Hypothalamus (tissue), 51 donors: ENCODE data around the gene ATG4D.
"Not testable (repeated sequence)": the region's sequence is repeated elsewhere in the genome, so short reads cannot be mapped to it uniquely, and the experiment has no call there.

Experiments
- DNase-seq, 51 donors: peaks; one replicate each; lab custom pipeline; 2025; lab: John Stamatoyannopoulos, UW

The ATG4D gene

DNA sequence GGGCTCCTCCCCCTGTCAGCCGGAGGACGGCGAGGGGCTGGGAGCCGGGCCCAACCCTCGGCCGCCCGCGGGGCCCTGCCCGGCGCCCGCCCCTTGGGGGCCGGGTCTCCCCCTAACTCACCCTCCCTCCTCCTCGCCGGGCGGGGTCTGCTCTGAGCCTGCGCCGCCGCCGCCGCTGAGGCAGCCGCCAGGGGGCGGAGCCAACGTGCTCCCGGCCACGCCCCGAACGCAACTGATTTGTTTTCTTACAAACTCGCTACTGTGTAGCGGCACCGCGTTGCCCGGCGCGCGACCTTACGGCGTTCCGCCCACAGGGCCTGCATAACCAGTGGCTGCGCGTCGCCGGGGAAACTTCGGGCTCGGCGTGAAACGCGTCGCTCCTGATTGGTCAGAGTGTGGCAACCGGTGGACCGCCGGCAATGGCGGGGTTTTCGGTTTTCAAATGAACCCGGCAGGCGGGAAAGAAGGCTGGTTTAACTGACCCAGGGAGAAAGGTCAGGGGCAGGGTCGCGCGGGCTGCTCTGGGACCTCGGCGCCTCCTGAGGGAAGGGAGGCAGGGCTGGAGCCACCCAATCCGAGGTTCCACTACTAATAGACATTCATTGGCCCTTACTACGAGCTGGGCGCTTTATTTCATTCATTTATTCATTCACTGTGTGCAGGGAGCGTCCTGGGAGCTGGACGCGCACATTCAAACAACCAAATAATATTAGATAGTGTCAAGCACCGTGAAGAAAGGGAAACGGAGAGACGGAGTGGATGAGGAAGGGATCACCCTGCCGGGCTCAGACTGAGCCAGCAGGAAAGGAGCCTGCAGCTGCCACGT lies 25.3 kb downstream of the ATG4D start, which contains the start of gene CDKN2D:
Gene CDKN2D, minus strand, starts transcription at position 154 of the 826 bp plus-strand sequence. CDS start 326 bp downstream, outside the sequence.
- DNase-seq, result peak; percentile 73 to 100 (median 99)

- DNase-seq, result not testable (repeated sequence)
Observed at GRCh38 chr19:10573793-10574192, 30.1 kb downstream of the ATG4D start.

- DNase-seq, result no peak
Observed at GRCh38 chr19:10574462-10574861, 30.8 kb downstream of the ATG4D start.

- DNase-seq, result no peak
Observed at GRCh38 chr19:10575011-10575716, 31.5 kb downstream of the ATG4D start.

DNA sequence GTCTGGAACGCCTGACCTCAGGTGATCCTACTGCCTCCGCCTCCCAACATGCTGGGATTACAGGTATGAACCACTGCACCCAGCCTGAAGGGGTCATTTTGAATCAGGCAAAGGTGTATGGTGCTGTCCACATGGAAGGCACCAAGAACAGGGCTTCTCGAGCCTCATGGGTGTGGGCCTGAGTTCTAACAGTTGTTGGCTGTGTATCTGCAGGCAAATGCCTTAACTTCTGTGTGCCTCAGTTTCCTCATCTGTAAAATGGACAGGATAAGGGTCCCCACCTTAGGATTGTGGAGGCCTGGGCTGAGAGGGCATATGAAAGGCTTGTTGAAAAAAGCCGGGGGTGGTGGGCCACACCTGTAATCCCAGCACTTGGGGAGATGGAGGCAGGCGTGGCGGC lies 34.2 kb downstream of the ATG4D start:
- no peak for DNase-seq

DNA sequence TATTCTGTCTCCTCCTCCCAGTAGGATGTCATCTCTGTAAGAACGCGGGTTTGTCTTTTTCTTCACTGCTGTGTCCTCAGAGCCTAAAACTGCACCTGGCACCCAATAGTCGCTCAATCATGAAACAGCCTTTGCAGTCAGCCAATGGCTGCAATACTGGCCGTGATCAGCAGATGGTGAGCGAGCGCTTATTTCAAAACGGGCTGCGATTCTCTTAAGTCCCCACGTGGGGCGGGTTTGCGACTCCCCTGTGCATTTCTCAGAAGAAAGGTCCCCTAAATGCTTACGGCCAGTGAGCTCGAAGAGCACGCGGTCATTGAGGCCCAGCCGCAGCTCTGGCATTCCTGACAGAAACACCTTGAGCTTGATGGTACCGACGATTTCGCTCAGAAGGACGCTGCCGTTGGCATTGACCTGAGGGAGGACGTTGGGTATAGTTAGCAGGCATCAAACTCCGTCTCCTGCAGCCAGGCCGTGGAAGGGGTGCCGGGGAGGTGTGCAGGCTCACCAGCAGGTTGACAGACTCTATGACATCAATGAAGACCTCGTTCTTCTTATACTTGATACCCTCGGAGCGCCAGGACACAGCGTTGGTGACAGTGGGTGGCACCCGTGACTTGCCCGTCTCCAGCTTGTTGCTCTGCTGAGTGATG lies 37.4 kb downstream of the ATG4D start:
- peak; percentile 8 to 94 (median 74) for DNase-seq

DNA sequence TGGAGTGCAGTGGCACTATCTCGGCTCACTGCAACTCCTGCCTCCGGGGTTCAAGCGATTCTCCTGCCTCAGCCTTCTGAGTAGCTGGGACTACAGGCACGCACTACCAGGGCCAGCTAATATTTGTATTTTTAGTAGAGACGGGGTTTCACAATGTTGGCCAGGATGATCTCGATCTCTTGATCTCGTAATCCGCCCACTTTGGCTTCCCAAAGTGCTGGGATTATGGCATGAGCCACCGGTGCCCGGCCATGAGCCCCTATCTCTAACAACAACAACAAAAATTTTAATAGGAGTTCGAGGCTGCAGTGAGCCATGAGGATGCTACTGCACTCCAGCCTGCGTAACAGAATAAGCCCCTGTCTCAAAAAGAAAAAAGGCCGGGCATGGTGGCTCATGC lies 38.4 kb downstream of the ATG4D start:
- no peak for DNase-seq

DNA sequence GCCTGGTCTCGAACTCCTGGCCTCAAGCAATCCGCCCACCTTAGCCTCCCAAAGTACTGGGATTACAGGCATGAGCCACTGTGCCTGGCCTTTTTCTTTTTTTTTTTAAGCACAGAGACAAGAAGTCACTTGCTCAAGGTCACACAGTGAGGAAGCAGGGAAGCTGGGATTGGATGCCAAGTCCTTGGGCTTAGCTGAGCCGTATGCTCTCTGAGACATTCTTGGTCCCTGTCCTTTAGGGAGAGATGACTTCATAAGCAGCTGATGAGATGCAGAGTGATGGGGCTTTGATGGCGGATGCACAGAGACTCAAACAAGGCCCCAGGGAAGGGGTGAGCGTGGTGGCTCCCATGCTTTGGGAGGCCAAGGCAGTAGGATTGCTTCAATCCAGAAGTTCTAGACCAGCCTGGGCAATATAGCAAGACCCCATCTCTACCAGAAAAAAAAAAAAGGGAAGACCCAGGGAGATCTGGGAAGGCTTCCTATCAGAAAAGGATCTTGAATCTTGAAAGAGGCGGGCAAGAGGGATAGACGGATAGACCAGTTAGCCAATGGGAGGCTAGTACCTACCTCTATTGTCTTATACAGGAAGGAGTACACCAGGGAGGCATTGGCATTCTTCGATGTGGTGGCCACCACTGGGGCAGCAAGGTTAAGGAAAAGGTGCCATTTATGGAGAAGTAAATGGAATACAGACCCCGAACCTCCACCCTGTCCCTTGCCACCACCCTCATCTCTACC lies 39.5 kb downstream of the ATG4D start:
- no peak for DNase-seq

GRCh38 chr19:10586396-10586795 lies 42.7 kb downstream of the ATG4D start:
- no peak for DNase-seq

- DNase-seq, result no peak
Observed at GRCh38 chr19:10587022-10587838, 43.5 kb downstream of the ATG4D start, which contains the start of gene AP1M2. TSS of gene AP1M2 (minus strand) at chr19:10587312. CDS start at chr19:10587231, 81 bp downstream.

GRCh38 chr19:10587839-10588150 lies 44.1 kb downstream of the ATG4D start:
- DNase-seq, result no peak

GRCh38 chr19:10593148-10593547 lies 49.4 kb downstream of the ATG4D start:
- DNase-seq, result no peak

DNA sequence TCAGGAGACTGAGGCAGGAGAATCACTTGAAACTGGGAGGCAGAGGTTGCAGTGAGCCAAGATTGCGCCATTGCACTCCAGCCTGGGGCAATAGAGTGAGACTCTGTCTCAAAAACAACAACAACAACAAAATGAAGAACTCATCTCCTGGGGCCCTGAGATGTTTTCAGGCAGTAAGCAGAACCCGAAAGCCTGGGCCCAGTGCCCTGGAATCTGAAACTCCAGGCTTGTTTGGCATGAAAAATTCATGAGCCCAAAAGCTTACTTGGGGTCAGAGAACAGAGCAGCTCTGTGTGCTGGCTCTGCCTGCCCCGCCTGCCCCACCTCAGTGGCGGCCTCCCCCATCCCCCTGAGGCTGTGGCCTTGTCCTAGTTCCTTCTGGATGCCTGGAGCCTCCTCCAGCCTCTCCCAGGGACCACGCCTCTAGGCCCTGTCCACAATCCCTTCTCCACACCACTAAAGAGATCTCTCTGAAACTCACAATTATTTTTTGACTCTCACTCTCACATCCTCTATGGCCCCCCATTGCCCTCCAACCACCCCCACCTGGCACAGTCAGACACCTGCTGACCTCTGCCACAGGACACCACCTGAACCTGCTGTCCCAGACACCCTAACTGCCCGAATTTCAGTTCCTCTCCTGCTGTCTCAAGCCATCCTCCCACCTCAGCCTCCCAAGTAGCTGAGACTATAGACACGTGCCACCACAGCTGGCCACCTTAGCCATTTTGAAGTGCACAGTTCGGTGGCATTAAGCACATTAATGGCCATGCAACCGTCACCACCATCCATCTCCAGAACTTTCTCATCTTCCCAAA lies 50.3 kb downstream of the ATG4D start:
- DNase-seq, result peak in 39 of 51 donors; percentile 2 to 85 (median 32)

DNA sequence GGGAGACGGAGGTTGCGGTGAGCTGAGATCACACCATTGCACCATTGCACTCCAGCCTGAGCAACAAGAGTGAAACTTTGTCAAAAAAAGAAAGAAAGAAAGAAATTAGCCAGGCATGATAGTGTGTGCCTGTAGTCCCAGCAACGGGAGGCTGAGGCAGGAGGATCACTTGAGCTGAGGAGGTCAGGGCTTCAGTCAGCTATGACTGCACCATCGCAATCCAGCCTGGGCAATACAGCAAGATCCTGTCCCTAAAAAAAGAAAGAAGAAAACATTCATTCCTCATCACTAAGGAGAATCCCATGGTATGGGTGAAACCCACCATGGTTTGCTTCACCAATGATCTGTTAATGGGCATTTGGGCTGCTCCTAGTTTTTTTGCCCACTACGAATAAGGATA lies 56.4 kb downstream of the ATG4D start:
- no peak for DNase-seq

DNA sequence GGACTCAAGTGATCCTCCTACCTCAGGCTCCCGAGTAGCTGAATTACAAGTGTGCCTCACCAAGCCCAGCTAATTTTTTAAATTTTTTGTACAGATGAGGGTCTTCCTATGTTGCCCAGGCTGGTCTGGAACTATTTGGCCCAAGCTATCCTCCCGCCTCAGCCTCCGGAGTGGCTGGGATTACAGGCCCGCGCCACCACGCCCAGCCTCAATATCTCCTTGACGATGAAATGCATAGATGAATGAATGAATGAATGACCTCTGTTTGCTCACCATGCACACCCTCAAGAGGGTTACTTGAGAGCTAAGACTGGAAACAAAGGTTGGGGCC lies 58.3 kb downstream of the ATG4D start:
- no peak for DNase-seq

- DNase-seq, result peak; percentile 9 to 88 (median 65)
Observed at GRCh38 chr19:10602330-10603083, 58.8 kb downstream of the ATG4D start.
